HepG2 (cell line): ENCODE results near the gene PAK1IP1. TPM values are rescaled to one million over a fixed set of nuclear protein-coding genes. Genes with fewer than 3 reads are reported as not detected.

Experiments used
- ARNT ChIP-seq: fragments of 450-650 bp; IDR thresholded peaks from 2 replicates; pipeline ENCODE4 v1.6.1; 2017
- ATF1 ChIP-seq: IDR thresholded peaks from 2 replicates; pipeline ENCODE4 v1.6.1; 2016; ENCODE audit warnings: mild to moderate bottlenecking, control low read depth
- GATAD2A ChIP-seq: IDR thresholded peaks from 2 replicates; pipeline ENCODE4 v1.6.1; 2016
- KDM2A ChIP-seq: sonication (generic); formaldehyde crosslinking; IDR thresholded peaks from 2 replicates; pipeline ENCODE4 v1.4.0; 2020; ENCODE audit warnings: low read depth, missing genetic modification reagents, borderline replicate concordance
- KDM4B ChIP-seq: sonication (generic); formaldehyde crosslinking; IDR thresholded peaks from 2 replicates; pipeline ENCODE4 v1.4.0; 2020; ENCODE audit warnings: missing genetic modification reagents
- NCOA2 ChIP-seq: sonication (generic); formaldehyde crosslinking; IDR thresholded peaks from 2 replicates; pipeline ENCODE4 v1.8.0; 2022; ENCODE audit warnings: inconsistent platforms
- PTBP1 ChIP-seq: fragments of 200-400 bp; formaldehyde crosslinking; IDR thresholded peaks from 2 replicates; pipeline ENCODE4 v1.6.1; 2018; ENCODE audit warnings: low read length, low read depth; ENCODE audit not compliant: poor library complexity, severe bottlenecking
- SOX13 ChIP-seq, 3 experiments: fragments of 450-650 bp in 1 of 3; sonication (generic) in 1 of 3; formaldehyde crosslinking in 1 of 3; IDR thresholded peaks in 2 of 3; conservative IDR thresholded peaks in 1 of 3; 2 replicates each; pipeline versions ENCODE4 v1.5.0 to v1.6.1; 2016 to 2020; ENCODE audit warnings: antibody characterized with exemption in 1 of 3, mild to moderate bottlenecking in 1 of 3, missing compliant biosample characterization in 1 of 3, missing genetic modification reagents in 1 of 3, moderate library complexity in 1 of 3
- SPEN ChIP-seq: sonication (generic); formaldehyde crosslinking; IDR thresholded peaks from 2 replicates; pipeline ENCODE4 v1.5.1; 2020; ENCODE audit warnings: low read depth, mild to moderate bottlenecking, missing genetic modification reagents
- ZBTB8A ChIP-seq: sonication (generic); formaldehyde crosslinking; IDR thresholded peaks from 2 replicates; pipeline ENCODE4 v1.4.0; 2020; ENCODE audit warnings: mild to moderate bottlenecking, low read depth, missing genetic modification reagents, borderline replicate concordance
- ZFP1 ChIP-seq: IDR thresholded peaks from 2 replicates; pipeline ENCODE4 v1.6.1; 2016
- ZFP90 ChIP-seq: sonication (generic); formaldehyde crosslinking; IDR thresholded peaks from 2 replicates; pipeline ENCODE4 v1.8.0; 2022; ENCODE audit warnings: missing genetic modification reagents, mild to moderate bottlenecking, inconsistent platforms, borderline replicate concordance
- ZNF124 ChIP-seq: sonication (generic); formaldehyde crosslinking; IDR thresholded peaks from 2 replicates; pipeline ENCODE4 v1.4.0; 2020; ENCODE audit warnings: missing genetic modification reagents
- ZNF329 ChIP-seq: sonication (generic); formaldehyde crosslinking; IDR thresholded peaks from 2 replicates; pipeline ENCODE4 v1.9.0; 2021; ENCODE audit warnings: low read depth, mild to moderate bottlenecking, missing genetic modification reagents
- ZNF446 ChIP-seq: sonication (generic); formaldehyde crosslinking; IDR thresholded peaks from 2 replicates; pipeline ENCODE4 v1.5.0; 2020; ENCODE audit warnings: mild to moderate bottlenecking, missing genetic modification reagents
- ZNF546 ChIP-seq: sonication (generic); formaldehyde crosslinking; conservative IDR thresholded peaks from 2 replicates; pipeline ENCODE4 v1.8.1; 2023; ENCODE audit warnings: mild to moderate bottlenecking, missing genetic modification reagents
- ZNF747 ChIP-seq: sonication (generic); formaldehyde crosslinking; IDR thresholded peaks from 2 replicates; pipeline ENCODE4 v1.8.1; 2023; ENCODE audit warnings: missing genetic modification reagents, mild to moderate bottlenecking, borderline replicate concordance
- ZNF782 ChIP-seq: sonication (generic); formaldehyde crosslinking; IDR thresholded peaks from 2 replicates; pipeline ENCODE4 v1.4.0; 2020; ENCODE audit warnings: missing genetic modification reagents, mild to moderate bottlenecking, borderline replicate concordance
- polyA plus RNA-seq, 8 experiments: library from polyadenylated mRNA; depleted of rRNA in 3 of 8; stranded (reverse) in 7 of 8; unstranded in 1 of 8; fragments of >200 nt; fragmentation: Illumina TruSeq in 4 of 8; extraction: Trizol in 4 of 8; gene quantifications; 2 replicates each; pipeline versions ENCODE4 v1.2.1 to v1.2.3, GENCODE V29; 2011 to 2016; ENCODE audit warnings: low read depth in 4 of 8, missing spikeins in 1 of 8, mixed read lengths in 1 of 8; ENCODE audit not compliant: insufficient read depth in 1 of 8
- total RNA-seq, 5 experiments: library from RNA; depleted of rRNA; stranded (reverse); fragments of >200 nt; fragmentation: Illumina TruSeq; extraction: Trizol; gene quantifications; 2 replicates each; pipeline ENCODE4 v1.2.3, GENCODE V29; 2016; ENCODE audit warnings: low read depth in 1 of 5
- TF ChIP-seq, protein P1 (sequence below): sonication (generic); formaldehyde crosslinking; IDR thresholded peaks from 2 replicates; pipeline ENCODE4 v1.4.0; 2020; ENCODE audit warnings: missing genetic modification reagents
- TF ChIP-seq, protein P2 (sequence below), 2 experiments: sonication (generic) in 1 of 2; formaldehyde crosslinking in 1 of 2; IDR thresholded peaks; 2 replicates each; pipeline versions ENCODE4 v1.4.0 to v1.6.1; 2018 to 2020; ENCODE audit warnings: missing genetic modification reagents in 2 of 2, borderline replicate concordance in 1 of 2, low read depth in 1 of 2, mild to moderate bottlenecking in 1 of 2, missing biosample characterization in 1 of 2
- TF ChIP-seq, protein P3 (sequence below): sonication (generic); formaldehyde crosslinking; IDR thresholded peaks from 2 replicates; pipeline ENCODE4 v1.9.0; 2021; ENCODE audit warnings: missing genetic modification reagents, mild to moderate bottlenecking, borderline replicate concordance
- TF ChIP-seq, protein P4 (sequence below): sonication (generic); formaldehyde crosslinking; IDR thresholded peaks from 2 replicates; pipeline ENCODE4 v1.4.0; 2020; ENCODE audit warnings: missing genetic modification reagents

The PAK1IP1 gene
- total and polyA plus RNA-seq, 2 of the 13 experiments (the other 11 are each of a cell fraction or from before 2014, with no cell fraction given), result 23.4 to 66.2 TPM

DNA sequence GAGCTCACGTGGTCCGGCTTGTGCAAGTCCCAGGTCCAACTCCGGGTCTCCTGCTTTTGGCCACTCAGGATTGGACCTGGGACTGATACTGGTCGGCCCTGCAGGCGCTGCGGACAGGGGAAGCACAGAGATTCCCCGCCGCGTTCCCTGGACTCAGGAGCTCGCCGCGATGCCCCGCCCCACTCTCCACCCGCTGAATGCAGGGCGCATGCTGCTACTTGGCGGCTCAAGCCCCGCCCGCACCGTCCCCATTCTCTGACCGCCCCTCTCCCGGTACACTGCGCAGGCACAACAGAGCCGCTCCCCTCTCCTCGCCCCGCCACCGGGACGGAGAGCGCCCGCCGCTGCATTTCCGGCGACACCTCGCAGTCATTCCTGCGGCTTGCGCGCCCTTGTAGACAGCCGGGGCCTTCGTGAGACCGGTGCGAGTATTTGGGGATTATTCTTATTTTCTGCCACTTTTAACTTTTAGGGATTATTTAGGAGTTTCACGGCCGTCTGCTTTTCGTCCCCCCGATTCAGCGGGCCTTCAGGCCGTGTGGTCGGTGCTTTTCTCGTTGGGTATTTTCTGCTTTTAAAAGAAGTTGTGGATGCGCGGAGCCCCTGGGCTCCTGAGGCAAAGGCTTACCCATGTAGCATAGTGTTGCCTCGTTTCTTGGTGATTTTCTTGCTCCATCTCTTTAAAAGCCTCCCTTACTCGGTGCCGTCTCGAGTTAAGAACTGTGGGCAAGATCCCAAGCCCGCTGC, 28.2 kb downstream of the PAK1IP1 start, which contains the start of gene TMEM14C (continued):
- TF ChIP-seq ZFP90 (peak; percentile 64), ZNF782 (CRISPR knock-in tag) (peak; percentile 95; the same call in 1 of the 2 replicates), ZBTB8A (CRISPR knock-in tag) (peak; percentile 88; the same call in 1 of the 2 replicates), GATAD2A (CRISPR knock-in tag) (peak; percentile 77), ZNF546 (CRISPR knock-in tag) (no peak; the same call in 1 of the 2 replicates), ARNT (no peak), SPEN (peak; percentile 96), NCOA2 (peak; percentile 58), ZNF446 (CRISPR knock-in tag) (no peak), KDM4B (CRISPR knock-in tag) (no peak; the same call in 1 of the 2 replicates), ATF1 (CRISPR knock-in tag) (peak; percentile 84; the same call in 1 of the 2 replicates), ZFP1 (CRISPR knock-in tag) (peak; percentile 91), SOX13 (IDR thresholded peaks at IDR 0.05) (no peak), SOX13 (CRISPR knock-in tag; conservative IDR thresholded peaks at IDR 0.05 in 1 of 2, IDR thresholded peaks at IDR 0.05 in 1 of 2) (peak in 1 of 2 experiments; percentile 71; a peak in 2 of 4 replicates), ZNF329 (CRISPR knock-in tag) (peak; percentile 54), KDM2A (peak; percentile 90), ZNF124 (CRISPR knock-in tag) (peak; percentile 92; the same call in 1 of the 2 replicates), ZNF747 (CRISPR knock-in tag) (peak; percentile 98), PTBP1 (peak; percentile 53)
- TF ChIP-seq, protein P1, sequence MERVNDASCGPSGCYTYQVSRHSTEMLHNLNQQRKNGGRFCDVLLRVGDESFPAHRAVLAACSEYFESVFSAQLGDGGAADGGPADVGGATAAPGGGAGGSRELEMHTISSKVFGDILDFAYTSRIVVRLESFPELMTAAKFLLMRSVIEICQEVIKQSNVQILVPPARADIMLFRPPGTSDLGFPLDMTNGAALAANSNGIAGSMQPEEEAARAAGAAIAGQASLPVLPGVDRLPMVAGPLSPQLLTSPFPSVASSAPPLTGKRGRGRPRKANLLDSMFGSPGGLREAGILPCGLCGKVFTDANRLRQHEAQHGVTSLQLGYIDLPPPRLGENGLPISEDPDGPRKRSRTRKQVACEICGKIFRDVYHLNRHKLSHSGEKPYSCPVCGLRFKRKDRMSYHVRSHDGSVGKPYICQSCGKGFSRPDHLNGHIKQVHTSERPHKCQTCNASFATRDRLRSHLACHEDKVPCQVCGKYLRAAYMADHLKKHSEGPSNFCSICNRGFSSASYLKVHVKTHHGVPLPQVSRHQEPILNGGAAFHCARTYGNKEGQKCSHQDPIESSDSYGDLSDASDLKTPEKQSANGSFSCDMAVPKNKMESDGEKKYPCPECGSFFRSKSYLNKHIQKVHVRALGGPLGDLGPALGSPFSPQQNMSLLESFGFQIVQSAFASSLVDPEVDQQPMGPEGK (CRISPR knock-in tag), result peak; percentile 94
- TF ChIP-seq, protein P2, sequence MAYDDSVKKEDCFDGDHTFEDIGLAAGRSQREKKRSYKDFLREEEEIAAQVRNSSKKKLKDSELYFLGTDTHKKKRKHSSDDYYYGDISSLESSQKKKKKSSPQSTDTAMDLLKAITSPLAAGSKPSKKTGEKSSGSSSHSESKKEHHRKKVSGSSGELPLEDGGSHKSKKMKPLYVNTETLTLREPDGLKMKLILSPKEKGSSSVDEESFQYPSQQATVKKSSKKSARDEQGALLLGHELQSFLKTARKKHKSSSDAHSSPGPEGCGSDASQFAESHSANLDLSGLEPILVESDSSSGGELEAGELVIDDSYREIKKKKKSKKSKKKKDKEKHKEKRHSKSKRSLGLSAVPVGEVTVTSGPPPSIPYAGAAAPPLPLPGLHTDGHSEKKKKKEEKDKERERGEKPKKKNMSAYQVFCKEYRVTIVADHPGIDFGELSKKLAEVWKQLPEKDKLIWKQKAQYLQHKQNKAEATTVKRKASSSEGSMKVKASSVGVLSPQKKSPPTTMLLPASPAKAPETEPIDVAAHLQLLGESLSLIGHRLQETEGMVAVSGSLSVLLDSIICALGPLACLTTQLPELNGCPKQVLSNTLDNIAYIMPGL (CRISPR knock-in tag; IDR thresholded peaks at IDR 0.05; ENCODE audit: borderline replicate concordance in 1 of 2, low read depth in 1 of 2), result peak; percentile 94 to 95
- TF ChIP-seq, protein P3, sequence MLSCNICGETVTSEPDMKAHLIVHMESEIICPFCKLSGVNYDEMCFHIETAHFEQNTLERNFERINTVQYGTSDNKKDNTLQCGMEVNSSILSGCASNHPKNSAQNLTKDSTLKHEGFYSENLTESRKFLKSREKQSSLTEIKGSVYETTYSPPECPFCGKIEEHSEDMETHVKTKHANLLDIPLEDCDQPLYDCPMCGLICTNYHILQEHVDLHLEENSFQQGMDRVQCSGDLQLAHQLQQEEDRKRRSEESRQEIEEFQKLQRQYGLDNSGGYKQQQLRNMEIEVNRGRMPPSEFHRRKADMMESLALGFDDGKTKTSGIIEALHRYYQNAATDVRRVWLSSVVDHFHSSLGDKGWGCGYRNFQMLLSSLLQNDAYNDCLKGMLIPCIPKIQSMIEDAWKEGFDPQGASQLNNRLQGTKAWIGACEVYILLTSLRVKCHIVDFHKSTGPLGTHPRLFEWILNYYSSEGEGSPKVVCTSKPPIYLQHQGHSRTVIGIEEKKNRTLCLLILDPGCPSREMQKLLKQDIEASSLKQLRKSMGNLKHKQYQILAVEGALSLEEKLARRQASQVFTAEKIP, result no peak
- TF ChIP-seq, protein P4, sequence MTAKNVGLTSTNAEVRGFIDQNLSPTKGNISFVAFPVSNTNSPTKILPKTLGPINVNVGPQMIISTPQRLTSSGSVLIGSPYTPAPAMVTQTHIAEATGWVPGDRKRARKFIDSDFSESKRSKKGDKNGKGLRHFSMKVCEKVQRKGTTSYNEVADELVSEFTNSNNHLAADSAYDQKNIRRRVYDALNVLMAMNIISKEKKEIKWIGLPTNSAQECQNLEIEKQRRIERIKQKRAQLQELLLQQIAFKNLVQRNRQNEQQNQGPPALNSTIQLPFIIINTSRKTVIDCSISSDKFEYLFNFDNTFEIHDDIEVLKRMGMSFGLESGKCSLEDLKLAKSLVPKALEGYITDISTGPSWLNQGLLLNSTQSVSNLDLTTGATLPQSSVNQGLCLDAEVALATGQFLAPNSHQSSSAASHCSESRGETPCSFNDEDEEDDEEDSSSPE (CRISPR knock-in tag), result peak; percentile 90
